ENCODE data around the gene NIPAL3. TPM values are rescaled to one million over a fixed set of nuclear protein-coding genes. Genes with fewer than 3 reads are reported as not detected.
"Not testable (repeated sequence)": the region's sequence is repeated elsewhere in the genome, so short reads cannot be mapped to it uniquely, and the experiment has no call there.

NIPAL3 gene
- total RNA-seq, 1 donor, result 42.2 TPM

GRCh38 chr1:24508911-24509310, 93.3 kb downstream of the NIPAL3 start:
- DNase-seq (ENCODE audit: low read depth), result no peak
- no peak overlapping the region for H3K4me3 ChIP-seq (ENCODE audit: low read depth, low read length)
- no peak for TF ChIP-seq CTCF (IDR thresholded peaks at IDR 0.05; ENCODE audit: insufficient read depth, low read length)

GRCh38 chr1:24513706-24514105, 98.1 kb downstream of the NIPAL3 start:
- no peak overlapping the region for H3K4me3 ChIP-seq (ENCODE audit: low read depth, low read length)
- no peak for DNase-seq (ENCODE audit: low read depth)
- no peak for TF ChIP-seq CTCF (IDR thresholded peaks at IDR 0.05; ENCODE audit: insufficient read depth, low read length)

GRCh38 chr1:24514946-24515345, 99.3 kb downstream of the NIPAL3 start:
- DNase-seq (ENCODE audit: low read depth), result no peak
- no peak overlapping the region for H3K4me3 ChIP-seq (ENCODE audit: low read depth, low read length)
- no peak for TF ChIP-seq CTCF (IDR thresholded peaks at IDR 0.05; ENCODE audit: insufficient read depth, low read length)

GRCh38 chr1:24515671-24516209, 100.1 kb downstream of the NIPAL3 start:
- H3K4me3 ChIP-seq (ENCODE audit: low read depth, low read length), result not testable (repeated sequence)
- DNase-seq (ENCODE audit: low read depth), result peak; percentile 15

- no peak for DNase-seq (ENCODE audit: low read depth)
- TF ChIP-seq CTCF (IDR thresholded peaks at IDR 0.05; ENCODE audit: insufficient read depth, low read length), result no peak
- no peak overlapping the region for H3K4me3 ChIP-seq (ENCODE audit: low read depth, low read length)
Observed at GRCh38 chr1:24516506-24516905, 100.9 kb downstream of the NIPAL3 start.

GRCh38 chr1:24517898-24518297, 102.3 kb downstream of the NIPAL3 start:
- H3K4me3 ChIP-seq (ENCODE audit: low read depth, low read length), result no peak overlapping the region
- no peak for TF ChIP-seq CTCF (IDR thresholded peaks at IDR 0.05; ENCODE audit: insufficient read depth, low read length)
- DNase-seq (ENCODE audit: low read depth), result no peak

- not testable (repeated sequence) for H3K4me3 ChIP-seq (ENCODE audit: low read depth, low read length); DNase-seq (ENCODE audit: low read depth)
Observed at GRCh38 chr1:24520282-24520681, 104.7 kb downstream of the NIPAL3 start.

Other genes with a start within 250 kb of the NIPAL3 start
- gene IFNLR1, start 228.5 kb upstream of the NIPAL3 start, total RNA-seq (ENCODE audit: low replicate concordance), result 0.36 TPM in 1 of 2 replicates, not detected in the other
- not detected in 2 replicates for gene GRHL3, start 96.4 kb upstream of the NIPAL3 start, total RNA-seq (ENCODE audit: low replicate concordance)
- 2.3 and 10.0 TPM in 2 replicates for gene STPG1, start 2.0 kb upstream of the NIPAL3 start, total RNA-seq (ENCODE audit: low replicate concordance)
- gene RCAN3, start 87.0 kb downstream of the NIPAL3 start, total RNA-seq (ENCODE audit: low replicate concordance), result 5.1 and 17.7 TPM in 2 replicates
- not detected in 2 replicates for gene NCMAP, start 140.3 kb downstream of the NIPAL3 start, total RNA-seq (ENCODE audit: low replicate concordance)
- 74.3 and 108 TPM in 2 replicates for gene SRRM1, start 227.5 kb downstream of the NIPAL3 start, total RNA-seq (ENCODE audit: low replicate concordance)

Data from fibroblast of the aortic adventitia (primary cell).